HCT116 (cell line): ENCODE results near the gene KIRREL3. TPM values are rescaled to one million over a fixed set of nuclear protein-coding genes. Genes with fewer than 3 reads are reported as not detected.

Source experiments
- ATAC-seq: fragments of 200-7000 bp; cut with Tn5 transposase; 2 replicates; pipeline ENCODE4 v1.9.1; 2020; ENCODE audit warnings: mild to moderate bottlenecking, moderate library complexity
- BruUV-seq: library from RNA; stranded (reverse); fragments of 400-500 nt; replicated peaks from 2 replicates; lab custom pipeline; 2021; lab: Mats Ljungman, UMichigan
- CTCF ChIA-PET: fragments of 300-600 bp; sonication (Branson Sonifier 250); formaldehyde crosslinking; loops from one replicate; lab custom pipeline; 2021; ENCODE audit warnings: antibody characterized with exemption; lab: Charles Lee
- POLR2A ChIA-PET: fragments of 300-600, 350-600 bp; sonication (Branson Sonifier 250); formaldehyde crosslinking; loops from one replicate; lab custom pipeline; 2021; ENCODE audit warnings: antibody characterized with exemption; lab: Charles Lee
- RAD21 ChIA-PET, 2 experiments: fragments of 300-600 bp; sonication (Branson Sonifier 250); formaldehyde crosslinking; loops; one replicate each; lab custom pipeline; 2023; ENCODE audit warnings: low total read pairs in 2 of 2; ENCODE audit not compliant: uncharacterized antibody in 2 of 2, unreplicated experiment in 2 of 2, low non-redundant PET in 1 of 2; lab: Charles Lee
- DNase-seq: peaks from one replicate; pipeline ENCODE4 v3.0.0-alpha.2; 2010; ENCODE audit warnings: low read depth, low spot score
- H2AFZ ChIP-seq: fragments of 200-600 bp; shearing (Covaris generic), sonication (generic); 2 replicates; pipeline ENCODE4 v1.6.1; 2017; ENCODE audit warnings: low read depth, mixed run types, mixed read lengths, antibody characterized with exemption, low read length; ENCODE audit not compliant: poor library complexity, severe bottlenecking
- H3K27ac ChIP-seq: 2 replicates; pipeline ENCODE4 v1.5.1; 2012; ENCODE audit warnings: low read depth, low read length
- H3K27me3 ChIP-seq: fragments of 200-600 bp; sonication (generic); 2 replicates; pipeline ENCODE4 v1.6.1; 2016; ENCODE audit warnings: mixed run types, low read length, mixed read lengths; ENCODE audit not compliant: insufficient read depth
- H3K36me3 ChIP-seq, 2 experiments: fragments of 200-500 bp in 1 of 2; fragments of 200-600 bp in 1 of 2; sonication (Bioruptor generic) in 1 of 2; sonication (generic) in 1 of 2; 2 replicates each; pipeline versions ENCODE4 v1.5.1 to v1.6.1; 2014 to 2016; ENCODE audit warnings: low read length in 2 of 2, inconsistent platforms in 1 of 2, mixed read lengths in 1 of 2, mixed run types in 1 of 2; ENCODE audit not compliant: insufficient read depth in 2 of 2, control insufficient read depth in 1 of 2
- H3K4me1 ChIP-seq, 2 experiments: fragments of 200-600 bp in 1 of 2; sonication (generic) in 1 of 2; 2 replicates each; pipeline versions ENCODE4 v1.5.1 to v1.6.1; 2012 to 2017; ENCODE audit warnings: low read length in 2 of 2, inconsistent platforms in 1 of 2, mild to moderate bottlenecking in 1 of 2, mixed read lengths in 1 of 2, mixed run types in 1 of 2, moderate library complexity in 1 of 2; ENCODE audit not compliant: insufficient read depth in 2 of 2, control insufficient read depth in 1 of 2
- H3K4me2 ChIP-seq: fragments of 200-600 bp; sonication (generic); 2 replicates; pipeline ENCODE4 v1.6.1; 2017; ENCODE audit warnings: mixed run types, low read length, mixed read lengths
- H3K4me3 ChIP-seq, 2 experiments: fragments of 200-600 bp in 1 of 2; sonication (generic) in 1 of 2; replicated peaks in 1 of 2; 2 replicates each; pipeline ENCODE4 v1.5.1; 2011 to 2016; ENCODE audit warnings: low read length in 2 of 2, control low read depth in 1 of 2, low read depth in 1 of 2, mild to moderate bottlenecking in 1 of 2, mixed read lengths in 1 of 2, mixed run types in 1 of 2
- H3K79me2 ChIP-seq: fragments of 200-600 bp; sonication (generic); 2 replicates; pipeline ENCODE4 v1.6.1; 2017; ENCODE audit warnings: mild to moderate bottlenecking, mixed run types, low read length, moderate library complexity, mixed read lengths; ENCODE audit not compliant: insufficient read depth
- H3K9ac ChIP-seq: fragments of 200-600 bp; sonication (generic); 2 replicates; pipeline ENCODE4 v1.6.1; 2016; ENCODE audit warnings: low read length, mixed read lengths
- H3K9me2 ChIP-seq: fragments of 200-600 bp; sonication (generic), shearing (Covaris generic); 2 replicates; pipeline ENCODE4 v1.6.1; 2017; ENCODE audit warnings: mixed run types, mild to moderate bottlenecking, moderate library complexity; ENCODE audit not compliant: insufficient read depth
- H3K9me3 ChIP-seq, 2 experiments: fragments of 200-500 bp in 1 of 2; fragments of 200-600 bp in 1 of 2; sonication (Bioruptor generic) in 1 of 2; sonication (generic) in 1 of 2; 2 replicates each; pipeline ENCODE4 v1.6.1; 2014 to 2017; ENCODE audit warnings: low read length in 2 of 2, mixed read lengths in 2 of 2, inconsistent platforms in 1 of 2, low read depth in 1 of 2, mild to moderate bottlenecking in 1 of 2, mixed run types in 1 of 2, moderate library complexity in 1 of 2; ENCODE audit not compliant: control insufficient read depth in 1 of 2, insufficient read depth in 1 of 2
- H4K20me1 ChIP-seq: fragments of 200-600 bp; sonication (generic), shearing (Covaris generic); 2 replicates; pipeline ENCODE4 v1.6.1; 2017; ENCODE audit warnings: mixed run types, mild to moderate bottlenecking, moderate library complexity; ENCODE audit not compliant: insufficient read depth
- EGR1 ChIP-seq: IDR thresholded peaks from 2 replicates; pipeline ENCODE4 v1.6.1; 2012; ENCODE audit warnings: low read depth
- EZH2 ChIP-seq: fragments of 200-600 bp; sonication (generic); IDR thresholded peaks from 2 replicates; pipeline ENCODE4 v1.6.1; 2017; ENCODE audit warnings: antibody characterized with exemption, mixed run types
- EZH2phosphoT487 ChIP-seq: fragments of 200-600 bp; IDR thresholded peaks from 2 replicates; pipeline ENCODE4 v1.6.1; 2018; ENCODE audit warnings: antibody characterized with exemption, borderline replicate concordance
- SIN3A ChIP-seq: IDR thresholded peaks from 2 replicates; pipeline ENCODE4 v1.6.1; 2012; ENCODE audit warnings: low read depth
- SP1 ChIP-seq: IDR thresholded peaks from 2 replicates; pipeline ENCODE4 v1.6.1; 2012; ENCODE audit warnings: low read depth
- ZFX ChIP-seq: fragments of 450-650 bp; IDR thresholded peaks from 2 replicates; pipeline ENCODE4 v1.6.1; 2017
- ZNF274 ChIP-seq: fragments of 200-500 bp; sonication (Bioruptor generic); IDR thresholded peaks from 2 replicates; pipeline ENCODE4 v1.6.1; 2014; ENCODE audit warnings: mild to moderate bottlenecking, low read depth, low read length, inconsistent platforms
- intact Hi-C: fragments of 100-400 bp; cut with micrococcal nuclease; formaldehyde crosslinking; loops from 2 replicates; pipeline ENCODE4 v1.10.0; 2022
- total RNA-seq: library from RNA; stranded (reverse); gene quantifications from one replicate; pipeline ENCODE4 v1.2.1, GENCODE V29; 2021; ENCODE audit not compliant: unreplicated experiment
- TF ChIP-seq, protein P1 (sequence below), 3 experiments: fragments of 200-600 bp in 1 of 3; sonication (generic) in 1 of 3; IDR thresholded peaks in 2 of 3; conservative IDR thresholded peaks in 1 of 3; 2 replicates each; pipeline ENCODE4 v1.5.1; 2012 to 2017; ENCODE audit warnings: low read depth in 2 of 3, low read length in 2 of 3, antibody characterized with exemption in 1 of 3, borderline replicate concordance in 1 of 3, control low read depth in 1 of 3, mild to moderate bottlenecking in 1 of 3, mixed read lengths in 1 of 3, mixed run types in 1 of 3, moderate library complexity in 1 of 3; ENCODE audit not compliant: insufficient read depth in 1 of 3

KIRREL3 gene
- total RNA-seq, 1 experiment from 2014 or later = not detected

DNA sequence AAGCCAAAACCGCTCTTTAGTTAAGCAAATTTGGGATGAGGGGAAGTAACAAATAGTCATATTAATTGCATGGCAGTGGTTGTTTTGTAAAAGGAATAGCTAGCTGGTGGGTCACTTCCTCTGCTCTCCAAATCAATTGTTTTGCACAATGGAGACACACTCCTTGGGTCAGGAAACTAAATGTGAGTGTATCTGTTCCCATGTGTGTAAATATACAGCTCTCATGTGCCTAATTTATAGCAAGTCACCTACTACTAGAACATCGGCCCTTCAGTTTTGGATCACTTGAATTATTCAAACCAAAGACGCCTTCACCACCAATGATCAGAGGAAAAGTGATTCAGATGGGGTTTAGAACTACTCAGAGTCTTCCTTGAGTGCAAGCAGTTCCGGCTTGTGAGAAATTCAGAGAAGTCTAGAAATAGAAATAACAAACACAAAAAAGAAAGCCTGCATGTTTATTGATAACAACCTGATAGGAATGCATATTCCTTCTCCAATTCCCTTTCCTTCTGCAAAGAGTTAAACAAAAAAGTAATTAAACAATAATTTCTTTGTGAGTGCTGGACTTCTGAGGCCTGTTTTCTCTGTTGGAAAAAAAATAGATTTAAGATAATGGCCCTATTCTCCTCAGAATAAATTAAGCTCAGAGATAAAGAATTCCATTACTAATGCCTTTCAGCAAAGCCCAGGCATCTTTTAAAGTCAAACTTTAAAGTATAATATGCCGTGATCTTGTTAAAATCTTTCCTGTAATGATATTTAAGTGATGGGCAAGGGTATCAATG lies 100.4 kb downstream of the KIRREL3 start:
- Histone ChIP-seq H3K27me3 (peaks cover 4% of the 10 kb centered on the region; the same call in 1 of the 2 replicates), H3K27ac (no peak overlapping the region), H3K9me3 (no peaks in the 10 kb centered on the region), H3K4me2 (no peak overlapping the region), H3K4me3 (no peak overlapping the region), H3K9me2 (no peaks in the 10 kb centered on the region), H3K4me1 (no peaks in the 10 kb centered on the region), H3K79me2 (no peaks in the 10 kb centered on the region), H2AFZ (no peak overlapping the region), H4K20me1 (no peaks in the 10 kb centered on the region), H3K9ac (no peak overlapping the region), H3K36me3 (no peaks in the 10 kb centered on the region)
- ChIA-PET RAD21 (no interaction called here), CTCF (no interaction called here), POLR2A (no interaction called here)
- intact Hi-C loops = no loop called here
- BruUV-seq = no TSS peak
- ATAC-seq = no peak
- no peak for TF ChIP-seq ZNF274
- no peak for TF ChIP-seq SP1
- no peak for TF ChIP-seq SIN3A
- no peak for TF ChIP-seq EZH2phosphoT487
- no peak for TF ChIP-seq ZFX
- TF ChIP-seq, protein P1, sequence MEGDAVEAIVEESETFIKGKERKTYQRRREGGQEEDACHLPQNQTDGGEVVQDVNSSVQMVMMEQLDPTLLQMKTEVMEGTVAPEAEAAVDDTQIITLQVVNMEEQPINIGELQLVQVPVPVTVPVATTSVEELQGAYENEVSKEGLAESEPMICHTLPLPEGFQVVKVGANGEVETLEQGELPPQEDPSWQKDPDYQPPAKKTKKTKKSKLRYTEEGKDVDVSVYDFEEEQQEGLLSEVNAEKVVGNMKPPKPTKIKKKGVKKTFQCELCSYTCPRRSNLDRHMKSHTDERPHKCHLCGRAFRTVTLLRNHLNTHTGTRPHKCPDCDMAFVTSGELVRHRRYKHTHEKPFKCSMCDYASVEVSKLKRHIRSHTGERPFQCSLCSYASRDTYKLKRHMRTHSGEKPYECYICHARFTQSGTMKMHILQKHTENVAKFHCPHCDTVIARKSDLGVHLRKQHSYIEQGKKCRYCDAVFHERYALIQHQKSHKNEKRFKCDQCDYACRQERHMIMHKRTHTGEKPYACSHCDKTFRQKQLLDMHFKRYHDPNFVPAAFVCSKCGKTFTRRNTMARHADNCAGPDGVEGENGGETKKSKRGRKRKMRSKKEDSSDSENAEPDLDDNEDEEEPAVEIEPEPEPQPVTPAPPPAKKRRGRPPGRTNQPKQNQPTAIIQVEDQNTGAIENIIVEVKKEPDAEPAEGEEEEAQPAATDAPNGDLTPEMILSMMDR (IDR thresholded peaks at IDR 0.05 in 2 of 3, conservative IDR thresholded peaks at IDR 0.05 in 1 of 3; ENCODE audit: borderline replicate concordance in 1 of 3, insufficient read depth in 1 of 3, low read depth in 2 of 3, low read length in 2 of 3) = no peak
- no peak for TF ChIP-seq EZH2
- TF ChIP-seq EGR1 = no peak
- DNase-seq = no peak
